Stimulated activated CD4-positive, alpha-beta T cell treated with anti-CD3 and anti-CD28 coated beads, Interleukin-1b, Interleukin-23, amount 100 ng/mL, for 24 hours (primary cell): ENCODE data around the gene FES.
"Not testable (repeated sequence)": the region's sequence is repeated elsewhere in the genome, so short reads cannot be mapped to it uniquely, and the experiment has no call there.

Experiments
- DNase-seq, 4 experiments: peaks; one replicate each; pipeline ENCODE4 v3.0.0-alpha.2; 2020; ENCODE audit warnings: low read depth in 4 of 4, low spot score in 1 of 4

FES gene

DNA sequence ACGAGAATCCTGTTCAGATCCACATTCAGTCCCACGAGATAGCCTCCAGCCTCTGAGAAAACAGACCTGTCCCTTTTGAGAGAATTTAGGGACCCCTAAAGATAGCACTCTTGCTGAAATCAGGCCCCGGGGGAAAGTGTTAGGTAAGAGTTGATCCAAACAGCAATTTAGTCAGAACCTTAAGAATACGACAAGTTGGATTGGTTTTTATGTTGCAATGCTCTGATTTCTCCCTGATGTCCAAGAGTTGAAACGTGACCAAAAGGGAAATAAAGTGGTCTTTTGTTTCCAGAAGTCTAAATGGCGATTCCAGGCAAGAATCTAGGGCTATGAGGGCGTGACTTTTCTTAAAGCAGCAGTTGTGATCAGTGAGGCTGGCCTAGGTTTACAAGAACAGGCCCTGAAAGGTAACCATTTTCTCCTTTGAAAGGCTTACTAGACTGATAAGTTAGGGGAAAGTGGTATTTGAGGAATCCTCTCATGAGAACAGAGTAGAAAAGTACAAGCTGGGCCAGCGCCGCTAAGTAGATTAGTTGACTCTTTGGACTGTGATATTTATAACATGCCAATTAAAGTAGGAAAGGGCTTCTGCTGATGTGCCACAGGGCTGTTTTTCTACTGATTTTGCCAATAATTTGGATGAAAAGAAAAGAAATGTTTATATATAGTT is 23.7 kb downstream of the FES start:
- DNase-seq = no peak

GRCh38 chr15:90909449-90909848 is 25.1 kb downstream of the FES start:
- not testable (repeated sequence) for DNase-seq

DNA sequence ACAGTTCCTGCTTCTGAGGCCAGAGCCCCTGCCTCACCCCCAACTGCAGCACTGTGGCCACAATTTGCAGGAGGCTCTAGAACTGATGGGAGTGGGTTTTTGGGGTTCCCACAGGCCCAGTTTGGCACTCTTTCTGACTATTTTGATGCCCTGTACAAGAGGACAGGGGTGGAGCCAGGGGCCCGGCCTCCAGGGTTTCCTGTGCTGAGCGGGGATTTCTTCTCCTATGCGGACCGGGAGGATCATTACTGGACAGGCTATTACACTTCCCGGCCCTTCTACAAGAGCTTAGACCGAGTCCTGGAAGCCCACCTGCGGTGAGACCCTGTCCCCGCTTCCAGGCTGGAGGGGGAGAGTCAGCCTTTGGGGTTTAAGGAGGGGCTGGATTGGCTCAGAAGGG is 25.7 kb downstream of the FES start:
- DNase-seq = no peak

GRCh38 chr15:90910441-90911301 is 26.4 kb downstream of the FES start:
- DNase-seq = no peak

GRCh38 chr15:90911302-90911623 is 27.0 kb downstream of the FES start:
- no peak for DNase-seq

DNA sequence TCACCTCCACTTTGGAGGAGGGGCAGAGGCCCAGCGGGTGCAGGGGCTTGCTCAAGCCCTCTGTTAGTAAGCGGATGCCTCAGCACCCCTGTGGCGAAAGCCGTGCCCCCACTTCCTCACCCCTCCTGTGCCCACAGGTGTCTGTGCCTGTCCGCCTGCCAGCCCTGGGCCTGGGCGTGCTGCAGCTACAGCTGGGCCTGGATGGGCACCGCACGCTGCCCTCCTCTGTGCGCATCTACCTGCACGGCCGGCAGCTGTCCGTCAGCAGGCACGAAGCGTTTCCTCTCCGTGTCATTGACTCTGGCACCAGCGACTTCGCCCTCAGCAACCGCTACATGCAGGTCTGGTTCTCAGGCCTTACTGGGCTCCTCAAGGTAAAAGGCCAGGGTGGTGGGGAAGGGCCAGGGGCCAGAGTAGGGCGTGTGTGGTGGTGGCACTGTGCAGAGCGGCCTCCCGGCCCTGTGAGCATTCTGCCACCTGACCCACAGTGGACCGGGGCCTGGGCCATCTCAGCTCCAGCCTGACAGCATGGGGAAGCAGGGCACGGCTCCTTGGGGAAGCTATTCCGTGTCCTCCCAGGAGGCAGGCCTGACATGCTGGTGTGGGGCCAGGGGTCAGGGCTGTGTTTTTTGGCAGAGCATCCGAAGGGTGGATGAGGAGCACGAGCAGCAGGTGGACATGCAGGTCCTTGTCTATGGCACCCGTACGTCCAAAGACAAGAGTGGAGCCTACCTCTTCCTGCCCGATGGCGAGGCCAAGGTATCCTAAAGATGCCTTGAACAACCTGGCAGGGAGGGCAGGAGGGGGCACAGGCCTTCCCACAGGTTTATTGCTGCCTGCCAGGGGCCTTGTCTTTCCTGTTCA is 27.8 kb downstream of the FES start:
- no peak for DNase-seq

DNA sequence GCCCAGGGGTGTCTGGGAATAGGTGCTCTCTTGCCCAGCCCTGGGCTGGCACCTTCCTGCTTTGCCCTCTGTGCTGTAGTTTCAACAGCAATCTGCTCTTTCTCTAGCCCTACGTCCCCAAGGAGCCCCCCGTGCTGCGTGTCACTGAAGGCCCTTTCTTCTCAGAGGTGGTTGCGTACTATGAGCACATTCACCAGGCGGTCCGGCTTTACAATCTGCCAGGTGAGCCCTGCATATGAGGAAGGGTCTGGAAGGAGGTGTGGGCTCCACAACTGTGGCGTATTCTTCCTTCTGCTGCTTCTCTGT is 28.4 kb downstream of the FES start:
- no peak for DNase-seq

GRCh38 chr15:90913398-90913944 is 29.2 kb downstream of the FES start:
- DNase-seq = no peak

- no peak for DNase-seq
Observed at GRCh38 chr15:90914305-90915080, 30.2 kb downstream of the FES start.

DNA sequence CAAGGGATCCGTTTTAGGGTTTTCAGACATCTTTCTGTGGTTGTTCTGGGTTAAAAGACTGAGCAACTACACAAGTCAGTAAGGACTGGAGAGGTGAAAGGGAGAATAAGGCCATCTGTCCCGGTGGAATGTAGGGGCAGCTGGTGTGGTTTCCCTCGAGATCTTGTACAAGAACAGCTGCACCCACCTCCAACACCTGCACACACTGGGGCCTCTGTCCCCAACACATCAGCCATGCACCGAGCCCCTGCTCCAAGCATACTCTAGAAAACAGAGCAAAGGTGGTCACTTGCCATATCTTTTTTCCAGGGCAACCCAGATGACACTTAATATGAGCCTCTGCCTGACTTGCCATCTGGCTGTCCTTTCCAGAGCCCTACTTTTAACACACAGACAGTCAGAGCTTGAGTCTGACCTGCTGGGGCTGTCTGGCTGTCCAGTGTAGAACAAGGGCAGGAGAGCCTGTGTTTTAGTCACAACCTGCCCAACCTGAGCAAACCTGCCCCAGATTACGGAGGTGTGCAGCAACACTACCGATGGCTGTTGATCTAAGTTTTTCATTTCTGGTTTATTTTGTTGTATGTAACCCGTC is 31.0 kb downstream of the FES start:
- no peak for DNase-seq

DNA sequence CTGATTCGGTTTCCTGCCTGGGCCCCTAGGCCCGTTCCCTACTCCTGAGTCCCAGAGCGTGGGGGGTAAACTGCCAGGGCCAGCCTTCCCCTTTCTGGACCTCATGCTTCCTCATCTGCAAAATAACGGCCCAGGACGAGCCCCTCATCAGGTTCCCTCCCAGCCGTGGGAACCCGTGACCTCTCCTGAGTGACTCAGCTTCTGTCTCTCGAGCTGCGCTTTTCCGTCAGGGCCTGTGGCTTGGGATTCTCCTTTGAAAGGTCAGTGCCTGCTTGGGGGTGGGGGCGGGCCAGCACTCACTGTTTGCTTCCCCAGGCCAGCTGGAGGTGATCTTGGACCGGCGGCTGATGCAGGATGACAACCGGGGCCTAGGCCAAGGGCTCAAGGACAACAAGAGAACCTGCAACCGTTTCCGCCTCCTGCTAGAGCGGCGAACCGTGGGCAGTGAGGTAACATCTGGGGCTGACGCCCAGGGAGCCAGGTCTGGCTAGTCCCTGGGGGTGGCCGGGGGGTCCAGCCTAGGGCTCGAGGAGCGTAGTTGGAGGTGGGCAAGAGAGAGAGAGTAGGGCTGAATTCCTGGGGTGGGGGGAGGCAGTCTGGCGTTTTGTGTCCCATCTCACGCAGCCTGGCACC is 31.6 kb downstream of the FES start:
- no peak for DNase-seq

GRCh38 chr15:90916461-90916860 is 32.2 kb downstream of the FES start:
- DNase-seq = no peak

GRCh38 chr15:90917569-90917968 is 33.3 kb downstream of the FES start:
- no peak for DNase-seq

- no peak for DNase-seq
Observed at GRCh38 chr15:90918034-90918788, 33.9 kb downstream of the FES start.

DNA sequence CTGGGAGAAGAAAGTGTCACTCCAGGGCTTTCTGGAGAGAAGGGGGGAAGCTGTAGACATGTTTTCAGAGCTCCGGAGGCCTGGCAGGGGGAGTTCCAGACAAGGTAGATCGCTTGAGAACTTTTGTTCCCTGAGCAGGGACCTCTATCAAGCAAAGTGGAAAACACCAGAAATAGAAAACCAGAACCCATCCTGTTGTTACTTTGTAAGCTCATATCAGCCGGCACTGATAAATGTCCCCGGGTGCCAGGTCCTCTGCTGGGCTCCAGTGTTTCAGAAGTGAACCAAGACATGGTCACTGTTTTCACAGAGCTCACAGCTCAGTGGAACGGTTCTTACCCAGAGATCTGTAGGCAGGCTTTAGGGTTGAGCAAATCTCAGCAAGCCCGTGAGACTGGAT is 34.5 kb downstream of the FES start:
- no peak for DNase-seq

- DNase-seq = no peak
Observed at GRCh38 chr15:90921887-90922286, 37.6 kb downstream of the FES start.

DNA sequence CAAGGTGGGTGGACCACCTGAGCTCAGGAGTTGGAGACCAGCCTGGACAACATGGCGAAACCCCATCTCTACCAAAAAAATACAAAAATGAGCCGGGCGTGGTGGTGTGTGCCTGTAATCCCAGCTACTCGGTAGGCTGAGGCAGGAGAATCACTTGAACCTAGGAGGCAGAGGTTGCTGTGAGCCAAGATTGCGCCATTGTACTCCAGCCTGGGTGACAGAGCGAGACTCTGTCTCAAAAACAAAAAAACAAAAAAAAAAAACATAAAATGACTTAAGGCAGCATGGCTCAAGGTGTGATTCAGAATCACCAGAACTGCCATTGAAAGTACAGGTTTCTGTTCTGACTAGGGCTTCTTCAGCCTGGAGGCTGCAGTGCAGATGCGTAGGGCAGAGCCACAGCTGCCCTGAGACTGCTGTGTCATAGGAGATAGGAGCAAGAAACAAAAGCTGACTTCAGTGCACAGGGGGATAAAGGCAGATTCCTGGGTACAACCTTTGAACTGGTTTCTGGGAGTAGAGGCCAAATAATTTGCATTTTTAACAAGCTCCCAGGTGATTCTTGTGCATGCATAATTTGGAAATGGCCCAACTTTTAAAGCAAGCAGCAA is 38.5 kb downstream of the FES start:
- DNase-seq = not testable (repeated sequence)

GRCh38 chr15:90924375-90924774 is 40.1 kb downstream of the FES start:
- no peak for DNase-seq

- DNase-seq = not testable (repeated sequence)
Observed at GRCh38 chr15:90926766-90927165, 42.5 kb downstream of the FES start.
